22Rv1 (cell line): ENCODE data around the gene RHBDF1.
A peak's percentile ranks its signal among the peaks of the same experiment; 100 is the strongest.
"Not testable (repeated sequence)": the region's sequence is repeated elsewhere in the genome, so short reads cannot be mapped to it uniquely, and the experiment has no call there.

Experiments used
- H3K27ac ChIP-seq: fragments of 450-650 bp; 2 replicates; pipeline ENCODE4 v1.5.1; 2017
- CTCF ChIP-seq: fragments of 450-650 bp; IDR thresholded peaks from 2 replicates; pipeline ENCODE4 v1.5.1; 2017; ENCODE audit warnings: mild to moderate bottlenecking
- ZFX ChIP-seq: fragments of 450-650 bp; IDR thresholded peaks from 2 replicates; pipeline ENCODE4 v1.6.1; 2017; ENCODE audit warnings: antibody characterized with exemption, borderline replicate concordance

Gene RHBDF1

DNA sequence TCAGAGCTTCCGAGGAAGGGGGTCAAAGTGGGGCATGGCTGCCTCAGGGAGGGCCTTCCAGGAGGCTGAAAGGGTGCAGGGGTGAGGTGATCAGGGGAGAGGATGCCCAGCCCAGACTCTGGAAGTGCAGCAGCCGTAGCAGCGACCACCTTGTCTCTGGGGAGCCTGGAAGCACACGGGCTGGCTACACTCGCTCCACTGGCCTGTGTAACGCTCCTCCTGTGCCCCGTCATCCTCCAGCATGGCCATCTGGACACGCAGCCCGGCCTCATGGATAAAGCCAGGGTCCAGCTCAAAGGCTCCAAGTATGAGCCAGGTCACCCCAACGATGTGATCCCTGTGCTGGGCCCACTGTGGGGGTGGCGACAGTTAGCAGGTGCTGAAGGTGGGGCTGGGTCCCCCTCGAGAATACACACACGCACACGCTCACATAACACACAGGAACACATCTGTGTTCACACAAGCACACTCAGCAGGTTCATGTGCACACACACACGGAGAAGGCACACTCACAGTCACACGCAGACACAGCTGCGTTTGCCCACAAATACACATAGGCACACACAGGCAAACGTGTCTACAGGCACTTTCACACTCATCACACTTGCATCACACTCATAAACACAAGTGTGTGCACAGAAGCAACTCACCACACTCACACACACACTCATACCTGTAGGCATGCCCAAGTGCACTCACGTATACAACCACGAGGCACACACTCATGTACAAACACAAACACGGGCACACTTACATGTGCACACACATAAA is 38.4 kb downstream of the RHBDF1 start:
- no peak for TF ChIP-seq ZFX
- TF ChIP-seq CTCF = no peak
- H3K27ac ChIP-seq = no peak overlapping the region

GRCh38 chr16:33154-33876 is 39.1 kb downstream of the RHBDF1 start:
- H3K27ac ChIP-seq = not testable (repeated sequence)

DNA sequence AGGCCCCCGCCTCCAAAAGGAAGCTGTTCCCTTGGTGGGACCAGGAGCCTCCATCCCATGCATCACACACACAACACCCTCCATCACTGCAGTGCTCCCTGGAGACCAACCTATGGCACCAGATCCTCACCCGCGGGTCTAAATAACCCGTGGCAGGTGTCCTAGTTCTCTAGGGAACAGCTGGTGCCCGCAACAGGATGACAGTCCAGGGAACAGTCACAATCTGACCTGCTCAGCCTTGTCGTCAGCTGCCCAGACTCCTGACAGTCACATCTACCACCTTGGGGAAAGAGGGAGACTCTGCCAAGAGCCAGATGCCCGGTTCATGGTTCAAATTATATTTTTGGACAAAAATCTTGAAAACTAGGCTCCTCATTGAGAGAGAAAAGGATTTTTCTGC is 41.8 kb downstream of the RHBDF1 start:
- H3K27ac ChIP-seq = not testable (repeated sequence)

DNA sequence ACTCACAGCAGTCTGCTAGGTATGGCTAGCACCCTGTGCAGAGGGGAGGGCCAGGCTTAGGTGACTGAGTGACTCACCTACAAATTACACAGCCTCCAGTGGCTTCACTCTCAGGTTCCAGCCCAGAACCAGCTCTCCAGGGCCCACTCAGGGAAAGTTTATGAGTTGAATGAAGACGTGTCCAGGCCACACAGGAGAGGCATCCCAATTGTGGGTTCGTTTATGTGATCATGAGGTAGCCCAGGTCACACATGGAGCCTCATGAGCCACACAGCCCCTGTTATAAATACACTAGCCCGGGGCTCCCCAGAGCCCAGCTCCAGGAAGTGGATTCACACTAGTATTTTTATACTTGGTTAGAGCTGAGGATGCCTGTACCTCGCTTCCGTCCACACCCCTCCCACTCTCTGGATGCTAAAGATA is 46.5 kb downstream of the RHBDF1 start:
- not testable (repeated sequence) for H3K27ac ChIP-seq

GRCh38 chr16:24151-24550 is 48.3 kb downstream of the RHBDF1 start:
- not testable (repeated sequence) for H3K27ac ChIP-seq

DNA sequence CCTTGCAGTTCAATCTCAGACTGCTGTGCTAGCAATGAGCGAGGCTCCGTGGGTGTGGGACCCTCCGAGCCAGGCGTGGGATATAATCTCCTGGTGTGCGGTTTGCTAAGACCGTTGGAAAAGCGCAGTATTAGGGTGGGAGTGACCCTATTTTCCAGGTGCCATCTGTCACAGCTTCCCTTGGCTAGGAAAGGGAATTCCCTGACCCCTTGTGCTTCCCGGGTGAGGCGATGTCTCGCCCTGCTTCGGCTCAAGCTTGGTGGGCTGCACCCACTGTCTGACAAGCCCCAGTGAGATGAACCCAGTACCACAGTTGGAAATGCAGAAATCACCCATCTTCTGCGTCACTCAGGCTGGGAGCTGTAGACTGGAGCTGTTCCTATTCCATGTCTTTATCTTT is 51.5 kb downstream of the RHBDF1 start:
- not testable (repeated sequence) for H3K27ac ChIP-seq

DNA sequence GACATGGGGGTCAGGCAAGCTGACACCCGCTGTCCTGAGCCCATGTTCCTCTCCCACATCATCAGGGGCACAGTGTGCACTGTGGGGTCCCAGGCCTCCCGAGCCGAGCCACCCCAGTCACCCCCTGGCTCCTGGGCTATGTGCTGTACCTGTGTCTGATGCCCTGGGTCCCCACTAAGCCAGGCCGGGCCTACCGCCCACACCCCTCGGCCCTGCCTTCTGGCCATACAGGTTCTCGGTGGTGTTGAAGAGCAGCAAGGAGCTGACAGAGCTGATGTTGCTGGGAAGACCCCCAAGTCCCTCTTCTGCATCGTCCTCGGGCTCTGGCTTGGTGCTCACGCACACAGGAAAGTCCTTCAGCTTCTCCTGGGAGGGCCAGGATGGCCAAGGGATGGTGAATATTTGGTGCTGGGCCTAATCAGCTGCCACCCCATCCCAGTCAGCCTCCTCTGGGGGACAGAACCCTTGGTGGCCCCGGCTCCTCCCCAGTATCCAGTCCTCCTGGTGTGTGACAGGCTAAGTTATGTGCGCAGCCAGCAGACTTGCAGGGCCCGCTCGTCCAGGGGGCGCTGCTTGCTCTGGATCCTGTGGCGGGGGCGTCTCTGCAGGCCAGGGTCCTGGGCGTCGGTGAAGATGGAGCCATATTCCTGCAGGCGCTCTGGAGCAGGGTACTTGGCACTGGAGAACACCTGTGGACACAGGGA is 55.2 kb downstream of the RHBDF1 start:
- not testable (repeated sequence) for H3K27ac ChIP-seq

DNA sequence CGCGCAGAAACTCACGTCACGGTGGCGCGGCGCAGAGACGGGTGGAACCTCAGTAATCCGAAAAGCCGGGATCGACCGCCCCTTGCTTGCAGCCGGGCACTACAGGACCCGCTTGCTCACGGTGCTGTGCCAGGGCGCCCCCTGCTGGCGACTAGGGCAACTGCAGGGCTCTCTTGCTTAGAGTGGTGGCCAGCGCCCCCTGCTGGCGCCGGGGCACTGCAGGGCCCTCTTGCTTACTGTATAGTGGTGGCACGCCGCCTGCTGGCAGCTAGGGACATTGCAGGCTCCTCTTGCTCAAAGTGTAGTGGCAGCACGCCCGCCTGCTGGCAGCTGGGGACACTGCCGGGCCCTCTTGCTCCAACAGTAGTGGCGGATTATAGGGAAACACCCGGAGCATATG is 61.7 kb downstream of the RHBDF1 start:
- peak; percentile 72 for TF ChIP-seq CTCF
- H3K27ac ChIP-seq = not testable (repeated sequence)

- H3K27ac ChIP-seq = peak overlapping the region; percentile 75
- TF ChIP-seq ZFX = no peak
- TF ChIP-seq CTCF = no peak
These were observed 62.3 kb downstream of the RHBDF1 start for GRCh38 chr16:9903-10665.
